Stimulated activated CD8-positive, alpha-beta memory T cell treated with anti-CD3 and anti-CD28 coated beads, Interleukin-7, amount 100 ng/mL, for 24 hours (primary cell): Measurements from ENCODE around the gene FBXO17.
A peak's percentile ranks its signal among the peaks of the same experiment; 100 is the strongest.
"Not testable (repeated sequence)": the region's sequence is repeated elsewhere in the genome, so short reads cannot be mapped to it uniquely, and the experiment has no call there.

Source experiments
- DNase-seq: peaks from one replicate; pipeline ENCODE4 v3.0.0-alpha.2; 2020; ENCODE audit warnings: low read depth

FBXO17 gene

DNA sequence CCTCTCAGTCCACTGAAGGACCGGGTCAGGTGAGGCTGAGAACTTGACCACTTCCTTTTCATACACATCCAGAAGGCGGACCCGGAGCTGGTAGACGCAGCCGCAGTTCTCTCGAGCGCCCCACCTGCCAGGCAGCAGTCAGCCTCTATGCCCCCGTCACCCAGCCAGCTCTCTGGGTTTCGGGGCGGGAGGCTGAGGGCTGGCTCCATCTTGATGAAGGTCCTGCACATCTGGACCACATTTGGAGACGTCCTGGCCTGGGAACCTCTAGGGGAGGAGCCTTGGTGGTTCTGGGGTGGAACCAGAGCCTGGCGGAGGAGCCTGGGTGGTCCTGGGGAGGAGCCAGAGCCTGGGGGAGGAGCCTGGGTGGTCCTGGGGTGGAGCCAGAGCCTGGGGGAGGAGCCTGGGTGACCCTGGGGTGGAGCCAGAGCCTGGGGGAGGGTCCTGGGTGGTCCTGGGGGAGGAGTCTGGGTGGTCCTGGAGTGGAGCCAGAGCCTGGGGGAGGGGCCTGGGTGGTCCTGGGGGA lies 30.5 kb downstream of the FBXO17 start:
- DNase-seq: no peak

DNA sequence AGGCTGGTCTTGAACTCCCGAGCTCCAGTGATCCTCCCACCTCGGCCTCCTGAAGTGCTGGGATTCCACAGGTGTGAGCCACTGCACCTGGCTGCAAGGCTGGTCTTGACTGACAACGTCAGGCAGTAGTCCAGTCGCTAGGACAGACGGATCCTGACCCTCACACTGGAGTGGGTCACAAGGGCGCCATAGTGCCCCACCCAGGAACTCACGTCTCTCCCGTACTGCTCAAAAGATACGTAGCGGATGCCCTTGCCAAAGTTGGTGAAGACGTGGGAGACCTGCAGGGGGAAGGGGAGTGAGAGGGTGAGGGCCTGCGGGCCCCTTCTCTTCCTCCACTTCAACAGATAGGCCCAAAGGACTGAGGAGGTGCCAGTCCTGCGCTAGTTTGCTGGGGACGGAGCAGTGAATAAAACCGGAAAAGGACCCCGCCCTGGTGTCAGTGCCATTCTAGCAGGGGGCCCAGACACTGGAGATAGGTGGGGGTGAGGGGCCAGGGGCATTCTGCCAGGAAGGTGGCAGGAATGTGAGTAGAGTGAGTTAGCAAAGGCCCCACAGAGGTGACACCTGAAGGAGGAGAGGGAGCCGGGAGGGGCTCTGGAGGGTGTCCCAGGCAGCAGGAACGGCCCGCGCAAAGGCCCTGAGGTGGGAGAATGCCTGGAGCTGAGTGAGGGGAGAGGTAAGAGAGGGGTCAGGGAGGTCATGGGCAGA lies 32.9 kb downstream of the FBXO17 start:
- no peak for DNase-seq

DNA sequence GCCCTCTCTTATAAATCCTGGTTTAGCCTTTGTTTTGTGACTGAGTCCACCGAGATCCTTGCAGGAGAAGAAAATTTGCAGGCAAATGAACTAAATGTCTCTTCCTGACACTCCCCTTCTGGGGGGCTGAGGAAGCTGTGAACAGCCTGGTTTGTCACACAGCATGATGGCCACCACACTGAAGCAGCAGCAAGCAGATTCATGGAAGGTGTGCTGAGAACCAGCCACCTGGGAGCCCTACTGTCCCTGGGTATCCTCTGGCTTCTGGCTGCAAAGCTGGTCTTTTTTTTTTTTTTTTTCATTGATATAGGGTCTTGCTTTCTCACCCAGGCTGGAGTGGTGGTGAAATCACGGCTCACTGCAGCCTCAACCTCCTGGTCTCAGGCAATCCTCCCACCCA lies 33.6 kb downstream of the FBXO17 start:
- DNase-seq: no peak

DNA sequence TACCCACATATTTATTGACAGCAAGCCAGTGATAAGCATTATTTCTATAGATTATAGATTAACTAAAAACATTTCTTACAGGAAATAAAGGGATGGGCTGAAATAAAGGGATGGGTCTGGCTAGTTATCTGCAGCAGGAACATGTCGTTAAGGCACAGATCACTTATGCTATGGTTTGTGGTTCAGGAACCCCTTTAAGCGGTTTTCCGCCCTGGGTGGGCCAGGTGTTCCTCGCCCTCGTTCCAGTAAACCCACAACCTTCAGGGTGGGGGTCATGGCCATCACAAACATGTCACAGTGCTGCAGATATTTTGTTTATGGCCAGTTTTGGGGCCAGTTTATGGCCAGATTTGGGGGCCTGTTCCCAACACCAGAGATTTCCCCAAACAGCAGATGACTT lies 34.1 kb downstream of the FBXO17 start:
- DNase-seq: not testable (repeated sequence)

DNA sequence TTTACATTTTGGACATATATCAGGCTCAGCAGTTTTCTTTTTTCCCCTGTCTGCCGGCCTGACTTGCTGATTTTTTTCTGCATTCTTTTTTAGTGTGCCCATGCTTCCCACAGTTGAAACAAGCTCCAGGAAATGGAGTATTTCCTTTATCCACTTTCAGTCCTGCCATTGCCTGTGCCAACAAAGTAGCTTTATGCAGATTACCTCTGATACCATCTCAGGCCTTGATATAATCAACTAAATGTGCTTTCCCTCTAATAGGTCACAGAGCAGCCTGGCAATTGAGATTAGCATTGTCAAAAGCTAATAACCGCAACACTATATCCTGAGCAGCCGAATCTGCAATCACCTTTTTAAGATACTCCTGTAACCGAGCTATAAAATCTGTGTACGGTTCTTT lies 35.6 kb downstream of the FBXO17 start:
- no peak for DNase-seq

DNA sequence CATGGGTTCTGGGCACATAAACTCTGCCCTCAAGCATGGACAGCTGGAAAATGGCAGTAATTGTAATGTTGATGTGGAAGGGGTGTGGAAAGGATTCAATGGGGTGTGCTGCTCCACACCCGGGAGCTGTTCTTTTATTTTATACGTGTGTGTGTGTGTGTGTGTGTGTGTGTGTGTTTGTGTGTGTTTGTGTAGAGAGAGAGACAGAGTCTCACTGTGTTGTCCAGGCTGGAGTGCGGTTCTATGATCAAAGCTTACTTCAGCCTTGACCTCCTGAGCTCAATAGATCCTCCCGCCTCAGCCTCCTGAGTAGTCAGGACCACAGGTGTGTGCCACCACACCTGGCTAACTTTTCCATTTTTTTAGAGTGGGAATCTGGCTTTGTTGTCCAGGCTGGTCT lies 42.0 kb downstream of the FBXO17 start:
- no peak for DNase-seq

DNA sequence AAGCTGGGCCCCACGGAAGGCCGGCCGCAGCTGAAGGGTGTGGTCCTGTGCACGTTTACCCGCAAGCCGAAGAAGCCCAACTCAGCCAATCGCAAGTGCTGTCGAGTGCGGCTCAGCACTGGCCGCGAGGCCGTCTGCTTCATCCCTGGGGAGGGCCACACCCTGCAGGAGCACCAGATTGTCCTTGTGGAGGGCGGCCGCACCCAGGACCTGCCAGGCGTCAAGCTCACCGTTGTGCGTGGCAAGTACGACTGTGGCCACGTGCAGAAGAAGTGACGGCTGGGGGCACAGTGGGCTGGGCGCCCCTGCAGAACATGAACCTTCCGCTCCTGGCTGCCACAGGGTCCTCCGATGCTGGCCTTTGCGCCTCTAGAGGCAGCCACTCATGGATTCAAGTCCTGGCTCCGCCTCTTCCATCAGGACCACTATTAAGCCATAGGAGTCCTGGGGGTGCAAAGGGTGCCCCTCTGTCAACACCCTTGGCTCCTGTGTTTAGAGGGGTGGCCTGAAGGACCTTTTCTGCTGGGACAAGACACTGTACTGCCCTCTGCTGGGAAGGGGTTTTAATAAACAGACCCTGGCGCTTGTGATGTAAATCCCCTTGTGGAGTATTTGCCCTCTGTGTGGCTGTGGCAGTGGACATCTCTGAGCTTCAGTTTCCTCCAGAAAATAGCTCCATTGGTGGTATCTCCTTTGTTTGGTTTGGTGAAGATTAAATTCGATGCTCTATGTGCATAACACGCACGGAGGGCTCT lies 42.9 kb downstream of the FBXO17 start:
- no peak for DNase-seq

DNA sequence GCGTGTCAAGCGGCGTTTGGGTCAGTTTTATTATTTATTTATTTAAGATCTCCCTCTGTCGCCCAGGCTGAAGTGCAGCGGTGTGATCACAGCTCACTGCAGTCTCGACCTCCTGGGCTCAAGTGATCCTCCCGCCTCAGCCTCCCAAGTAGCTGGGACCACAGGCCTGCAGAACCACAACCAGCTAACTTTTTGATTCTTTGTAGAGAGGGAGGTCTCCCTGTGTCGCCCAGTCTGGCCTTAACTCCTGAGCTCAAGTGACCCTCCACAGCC lies 44.1 kb downstream of the FBXO17 start:
- no peak for DNase-seq

DNA sequence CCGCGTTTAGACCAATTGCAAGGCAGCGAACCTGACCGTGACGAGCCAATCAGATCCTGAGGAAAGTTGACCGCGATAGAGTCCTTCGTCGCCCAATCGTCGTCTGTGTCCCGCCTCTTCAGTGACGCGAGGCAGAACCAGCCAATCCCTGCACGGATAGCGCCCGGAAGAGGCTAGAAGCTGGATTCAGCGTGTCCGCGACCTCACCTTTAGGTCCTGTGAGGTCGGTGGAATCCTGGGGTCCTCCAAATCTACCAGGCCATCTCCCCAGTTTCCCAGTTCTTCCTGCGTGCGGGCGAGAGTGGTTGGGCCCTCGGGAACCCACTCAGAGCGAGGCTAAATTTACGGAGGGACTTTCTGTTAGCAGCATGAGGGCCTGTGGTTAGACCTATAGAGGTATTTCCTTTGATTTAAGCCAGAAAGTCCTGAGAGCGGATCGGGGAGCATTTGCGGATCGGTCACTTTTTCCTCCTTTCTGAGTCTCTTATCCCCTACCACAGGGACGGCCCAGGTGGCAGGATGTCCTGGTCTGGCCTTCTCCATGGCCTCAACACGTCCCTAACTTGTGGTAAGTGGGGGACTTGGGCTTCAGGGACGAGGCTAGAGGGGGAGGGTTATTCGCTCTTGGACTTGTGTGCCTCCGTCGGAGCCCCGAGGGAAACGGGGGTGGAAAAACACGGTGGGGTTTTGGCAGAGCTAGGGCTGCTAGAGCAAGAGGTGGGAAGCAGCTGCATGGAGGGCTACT lies 44.6 kb downstream of the FBXO17 start, which contains the start of gene MRPS12:
Gene MRPS12, plus strand, starts transcription at position 169 of the 745 bp plus-strand sequence. Its CDS starts 351 bp downstream, at position 520.
- DNase-seq: peak; percentile 94

DNA sequence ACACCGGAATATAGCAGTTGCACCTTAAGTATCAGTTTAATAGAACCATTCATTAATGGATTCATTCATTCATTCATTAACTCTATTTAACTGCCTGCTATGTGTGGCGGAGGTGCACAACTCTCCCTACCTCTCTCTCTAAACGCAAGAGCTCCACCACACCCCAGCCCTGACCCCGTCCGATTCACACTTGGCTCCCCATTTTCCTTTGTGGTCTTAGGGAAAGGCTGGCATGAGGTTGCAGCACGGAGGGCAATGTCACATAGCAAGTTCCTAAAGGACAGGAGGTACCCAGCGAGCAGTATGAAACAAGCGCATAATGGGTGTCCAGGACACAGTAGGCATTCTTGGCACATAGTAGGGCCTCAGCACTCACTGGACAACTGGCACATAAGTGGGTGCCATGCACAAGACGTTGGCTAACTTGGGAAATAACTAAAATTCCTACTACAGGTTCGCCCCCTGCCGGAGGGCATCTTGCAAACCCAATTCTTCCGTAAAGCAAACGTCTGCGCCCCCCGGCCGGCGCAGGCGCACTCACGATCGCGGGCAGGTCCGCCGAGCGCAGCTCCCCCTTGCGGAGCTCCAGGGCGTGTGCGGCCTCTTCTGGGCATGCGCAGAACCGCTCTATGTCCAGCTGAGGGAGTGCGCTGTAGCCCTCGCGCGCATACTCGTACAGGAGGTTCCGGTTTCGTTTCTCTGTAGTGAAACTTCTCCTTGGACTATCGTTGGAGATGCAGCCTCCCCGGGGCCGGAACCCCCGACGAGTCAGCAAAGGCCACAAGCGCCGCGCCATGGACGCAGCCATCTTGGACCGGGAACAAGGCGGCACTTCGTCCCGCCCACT lies 45.4 kb downstream of the FBXO17 start, which contains the start of gene SARS2:
Gene SARS2, minus strand, starts transcription at position 835 of the 847 bp plus-strand sequence. Its CDS starts 27 bp downstream, at position 808.
- DNase-seq: peak; percentile 70

DNA sequence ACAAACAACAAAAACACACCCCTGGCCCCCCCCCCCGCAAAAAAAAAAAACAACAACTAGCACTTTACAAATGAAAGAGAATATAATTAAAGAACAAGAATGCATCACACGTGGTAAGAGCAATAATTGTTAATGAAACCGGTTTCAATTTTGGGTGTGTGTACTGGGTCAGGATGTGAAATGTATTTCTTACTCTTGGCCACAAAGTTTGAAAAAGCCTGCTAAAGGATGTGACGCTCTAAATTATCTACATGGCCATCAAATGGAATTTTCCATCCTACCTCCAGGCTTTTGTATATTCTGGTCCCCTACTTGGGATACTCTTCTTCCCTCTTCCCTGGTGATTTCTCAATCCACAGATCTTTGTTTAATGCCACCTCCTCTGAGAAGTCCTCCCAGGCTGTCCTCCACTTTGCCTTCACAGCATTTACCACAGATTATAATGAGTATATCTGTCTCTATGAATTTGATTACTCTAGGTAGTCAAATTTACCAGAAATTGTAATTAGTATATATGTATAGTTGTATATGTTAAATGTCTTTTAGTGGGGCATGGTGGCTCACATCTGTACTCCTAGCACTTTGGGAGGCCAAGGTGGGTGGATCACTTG lies 47.0 kb downstream of the FBXO17 start:
- no peak for DNase-seq

DNA sequence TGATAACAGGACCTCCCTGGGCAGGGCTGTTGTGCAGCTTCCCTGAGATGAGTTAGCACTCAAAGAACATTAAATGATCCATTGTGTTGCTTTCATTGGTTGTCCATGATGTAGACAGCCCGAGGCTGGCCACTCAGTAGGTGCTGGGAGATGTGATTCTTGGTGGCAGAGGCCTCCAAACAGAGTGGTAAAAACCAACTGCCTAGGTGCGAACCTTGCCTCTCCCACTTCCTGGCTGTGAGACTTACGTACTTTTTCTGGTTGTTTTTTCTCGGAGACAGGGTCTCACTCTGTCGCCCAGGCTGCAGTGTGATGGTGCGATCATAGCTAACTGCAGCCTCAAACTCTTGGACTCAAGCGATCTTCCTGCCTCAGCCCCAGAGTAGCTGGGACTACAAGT lies 51.2 kb downstream of the FBXO17 start:
- no peak for DNase-seq

DNA sequence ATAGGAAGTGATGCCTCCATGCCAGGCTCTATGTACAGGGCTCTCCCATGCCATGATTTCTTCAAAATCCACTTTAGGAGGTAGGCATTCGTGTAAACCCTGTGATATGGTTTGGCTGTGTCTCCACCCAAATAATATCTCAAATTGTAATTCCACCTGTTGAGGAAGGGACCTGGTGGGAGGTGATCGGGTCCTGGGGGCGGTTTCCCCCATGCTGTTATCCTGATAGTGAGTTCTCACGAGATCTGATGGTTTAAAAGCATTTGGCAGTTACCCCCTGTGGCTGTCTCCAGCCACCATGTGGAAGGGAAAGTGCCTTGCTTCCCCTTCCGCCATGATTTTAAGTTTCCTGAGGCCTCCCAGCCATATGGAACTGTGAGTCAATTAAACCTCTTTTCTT lies 53.1 kb downstream of the FBXO17 start:
- DNase-seq: no peak

DNA sequence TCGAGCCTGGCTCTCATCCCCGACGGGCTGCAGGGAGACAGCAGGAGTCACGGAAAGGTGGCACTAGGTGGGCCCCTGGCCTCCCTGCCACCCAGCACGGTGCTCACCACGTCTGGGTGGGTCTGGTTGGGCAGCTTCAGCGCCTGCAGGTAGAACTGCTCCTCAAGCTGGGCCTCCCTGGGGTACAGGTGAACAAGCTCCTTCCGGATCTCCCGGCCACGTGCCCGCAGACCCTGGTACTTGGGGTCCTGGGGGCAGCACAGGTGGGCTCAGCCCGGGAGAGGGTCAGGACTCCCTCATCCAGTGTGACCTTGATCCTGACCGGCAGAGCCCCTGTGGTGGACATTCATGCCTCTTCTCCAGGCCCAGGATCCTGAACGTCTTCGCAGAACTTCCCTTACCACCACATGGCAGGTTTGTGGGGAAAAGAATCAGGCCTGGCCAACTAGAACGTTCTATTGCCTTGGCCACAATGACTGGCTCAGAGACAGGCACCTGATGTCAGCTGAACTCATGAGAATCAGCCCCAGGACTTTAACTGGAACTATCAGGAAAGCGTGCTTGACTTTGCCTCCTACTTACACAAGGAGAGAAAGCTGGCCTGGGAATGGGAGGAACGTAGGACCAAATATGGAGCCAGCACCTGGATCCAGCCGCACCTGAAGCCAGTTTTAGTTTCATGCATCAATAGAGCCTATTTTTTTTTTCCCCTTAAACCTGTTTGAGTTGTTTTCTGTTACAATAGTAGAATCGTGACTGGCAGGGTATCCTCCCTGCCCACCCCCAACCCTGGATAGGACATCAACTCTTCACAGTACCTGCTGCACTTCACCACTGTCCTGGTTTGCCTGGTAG lies 53.9 kb downstream of the FBXO17 start:
- no peak for DNase-seq

DNA sequence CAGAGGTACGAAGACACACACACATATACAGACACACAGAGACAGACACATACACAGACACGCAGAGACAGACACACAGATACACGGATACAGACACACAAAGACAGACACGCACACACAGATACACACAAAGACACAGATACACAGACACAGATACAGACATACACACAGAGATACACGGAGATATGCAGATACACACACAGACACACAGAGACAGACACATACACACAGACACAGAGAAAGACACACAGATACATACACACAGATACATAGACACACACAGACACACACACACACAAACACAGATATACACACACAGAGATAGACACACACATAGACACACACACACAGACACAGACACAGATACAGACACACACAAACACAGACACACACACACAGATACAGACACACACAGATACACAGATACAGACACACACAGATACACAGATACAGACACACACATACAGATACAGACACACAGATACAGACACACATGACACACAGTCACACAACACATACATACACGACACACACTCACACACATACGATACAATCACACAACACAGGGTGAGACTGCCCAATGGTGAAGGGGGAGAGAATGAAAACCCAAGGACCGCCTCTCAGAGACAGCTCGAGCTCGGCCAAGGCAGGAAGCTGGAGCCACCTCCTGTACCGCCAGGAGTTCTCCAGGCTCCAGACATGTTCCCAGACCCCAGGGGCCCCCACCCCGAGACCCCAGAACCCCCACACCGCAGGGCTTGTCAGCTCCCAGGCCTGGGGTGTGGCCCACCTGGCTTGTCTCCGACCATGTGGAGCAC lies 54.7 kb downstream of the FBXO17 start:
- no peak for DNase-seq

DNA sequence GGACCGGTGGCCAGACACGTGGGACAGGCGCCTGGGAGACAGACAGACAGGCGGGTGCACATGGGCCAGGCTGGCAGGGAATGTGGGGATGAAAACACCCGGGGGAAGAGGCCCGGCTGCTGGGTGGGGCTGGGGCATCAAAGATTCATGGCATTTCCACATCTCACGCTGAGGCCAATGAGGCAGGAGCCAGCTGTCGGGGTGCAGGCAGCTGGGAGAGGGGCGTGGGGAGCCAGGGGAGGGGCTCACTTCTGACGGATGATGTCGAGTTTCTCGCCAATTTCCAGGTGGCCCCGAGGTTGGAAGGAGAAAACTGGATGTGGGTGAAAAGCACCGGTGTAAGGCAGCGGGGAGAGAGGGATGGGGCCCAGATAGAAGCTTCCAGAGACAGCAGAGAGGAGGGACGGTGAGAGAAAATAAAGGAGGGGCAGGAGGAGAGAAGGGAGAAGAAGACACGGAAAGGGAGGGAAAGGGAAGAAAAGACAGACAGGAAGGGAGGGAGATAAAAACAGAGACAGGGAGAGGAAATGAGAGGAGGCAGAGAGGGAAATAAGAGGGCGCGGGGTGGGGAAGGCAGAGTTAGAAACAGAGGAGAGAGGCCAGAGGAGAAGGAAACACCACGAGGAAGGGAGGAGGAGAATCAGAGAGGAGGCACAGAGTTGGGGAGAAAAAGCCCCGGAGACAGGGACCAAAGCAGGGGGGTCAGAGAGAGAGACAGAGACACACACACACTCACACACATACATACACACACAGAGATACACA lies 55.5 kb downstream of the FBXO17 start:
- DNase-seq: no peak

DNA sequence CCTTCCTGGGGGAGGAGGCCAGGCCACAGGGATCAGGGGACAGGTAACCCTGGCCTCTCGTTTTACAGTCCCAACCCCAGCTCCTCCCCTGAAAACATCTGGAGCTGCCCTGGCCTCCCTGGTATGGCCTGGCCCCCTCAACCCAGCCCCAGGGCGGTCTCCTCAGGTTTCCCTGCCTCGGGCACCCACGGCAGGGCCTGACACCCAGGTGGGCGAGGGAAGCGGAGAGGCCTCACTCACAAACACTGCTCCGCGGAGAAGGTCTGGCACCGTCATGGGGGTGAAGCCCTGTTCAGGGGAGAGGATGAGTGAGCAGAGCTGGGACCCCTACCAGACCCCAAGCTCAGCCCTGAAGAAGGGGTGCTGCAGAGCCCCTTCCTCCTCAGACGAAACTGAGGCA lies 57.0 kb downstream of the FBXO17 start:
- DNase-seq: no peak

DNA sequence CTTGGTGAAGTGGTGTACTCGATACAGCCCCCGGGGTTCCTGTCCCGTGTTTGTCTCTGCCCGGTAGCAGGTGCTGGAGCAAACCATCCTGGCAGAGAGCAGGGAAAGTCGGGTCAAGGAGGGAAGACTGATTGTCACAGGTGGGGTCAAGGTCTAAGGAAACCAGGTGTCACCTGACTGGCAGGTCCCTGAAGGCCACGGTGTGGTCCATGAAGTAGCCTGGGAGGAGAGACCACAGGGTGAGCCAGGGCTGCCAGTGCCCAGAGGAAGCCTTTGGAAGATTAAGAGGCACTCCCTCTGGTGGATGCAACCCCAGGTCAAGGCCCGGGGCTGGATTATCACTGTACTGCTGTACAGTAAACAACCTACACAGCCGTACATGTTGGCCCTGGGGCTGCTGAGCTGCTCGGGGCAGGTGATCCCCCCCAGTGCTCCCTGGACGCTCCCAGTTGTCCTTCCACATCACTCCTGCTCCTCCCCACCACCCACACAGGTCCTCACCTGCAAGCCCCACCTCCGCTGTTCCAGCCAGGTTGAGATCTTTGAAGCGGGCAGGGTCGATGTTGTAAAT lies 57.5 kb downstream of the FBXO17 start:
- DNase-seq: no peak
